Activated CD4-positive, alpha-beta T cell treated with anti-CD3 and anti-CD28 coated beads for 48 hours (primary cell): ENCODE measurements around the gene APCDD1.

ENCODE experiments used
- DNase-seq: peaks from one replicate; pipeline ENCODE4 v3.0.0-alpha.2; 2020

APCDD1 gene

GRCh38 chr18:10453806-10454680, at the start of gene APCDD1:
Gene APCDD1, plus strand, starts transcription at chr18:10454635. Its CDS starts 347 bp downstream, at chr18:10454982.
- no peak for DNase-seq

GRCh38 chr18:10405014-10405493, 49.4 kb upstream of the APCDD1 start:
- DNase-seq: no peak

GRCh38 chr18:10405816-10406663, 48.4 kb upstream of the APCDD1 start:
- DNase-seq: no peak

- no peak for DNase-seq
Observed at GRCh38 chr18:10408131-10408530, 46.3 kb upstream of the APCDD1 start.

GRCh38 chr18:10409041-10409440, 45.4 kb upstream of the APCDD1 start:
- no peak for DNase-seq

GRCh38 chr18:10410472-10411308, 43.7 kb upstream of the APCDD1 start:
- DNase-seq: no peak

- DNase-seq: no peak
Observed at GRCh38 chr18:10412933-10413332, 41.5 kb upstream of the APCDD1 start.

- no peak for DNase-seq
Observed at GRCh38 chr18:10413722-10414121, 40.7 kb upstream of the APCDD1 start.

GRCh38 chr18:10414293-10414842, 40.1 kb upstream of the APCDD1 start:
- no peak for DNase-seq

GRCh38 chr18:10416065-10416464, 38.4 kb upstream of the APCDD1 start:
- DNase-seq: no peak

- no peak for DNase-seq
Observed at GRCh38 chr18:10417191-10417590, 37.2 kb upstream of the APCDD1 start.

GRCh38 chr18:10417664-10418063, 36.8 kb upstream of the APCDD1 start:
- DNase-seq: no peak

- DNase-seq: no peak
Observed at GRCh38 chr18:10418836-10419235, 35.6 kb upstream of the APCDD1 start.

- no peak for DNase-seq
Observed at GRCh38 chr18:10419420-10420103, 34.9 kb upstream of the APCDD1 start.

- no peak for DNase-seq
Observed at GRCh38 chr18:10420561-10421352, 33.7 kb upstream of the APCDD1 start.

- no peak for DNase-seq
Observed at GRCh38 chr18:10421859-10422258, 32.6 kb upstream of the APCDD1 start.

GRCh38 chr18:10422731-10423130, 31.7 kb upstream of the APCDD1 start:
- DNase-seq: no peak

GRCh38 chr18:10424585-10425307, 29.7 kb upstream of the APCDD1 start:
- DNase-seq: no peak

GRCh38 chr18:10430677-10431076, 23.8 kb upstream of the APCDD1 start:
- no peak for DNase-seq

- no peak for DNase-seq
Observed at GRCh38 chr18:10431680-10432079, 22.8 kb upstream of the APCDD1 start.
